GM18519 (cell line): ENCODE measurements around the gene KCNQ1OT1.

ENCODE experiments used
- ATAC-seq: cut with Tn5 transposase; IDR thresholded peaks from one replicate; pipeline ENCODE4 v1.9.1; 2021; ENCODE audit warnings: mild to moderate bottlenecking, moderate library complexity; ENCODE audit not compliant: unreplicated experiment, low FRiP score

KCNQ1OT1 gene

DNA sequence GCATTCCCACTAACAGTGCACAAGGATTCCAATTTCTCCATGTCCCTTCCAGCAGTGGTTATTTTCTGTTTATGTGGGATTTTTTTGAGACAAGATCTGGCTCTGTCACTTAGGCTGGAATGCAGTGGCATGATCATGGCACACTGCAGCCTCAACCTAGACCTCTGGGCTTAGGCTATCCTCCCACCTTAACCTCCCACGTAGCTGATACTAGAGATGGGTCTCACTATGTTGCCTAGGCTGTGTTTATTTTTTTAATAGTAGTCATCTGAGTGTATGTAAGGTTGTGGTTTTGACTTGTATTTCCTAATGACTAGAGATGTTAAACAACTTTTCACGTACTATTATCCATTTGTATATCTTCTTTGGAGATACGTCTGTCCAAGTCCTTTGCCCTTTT is 74.6 kb downstream of the KCNQ1OT1 start:
- ATAC-seq = no peak

- no peak for ATAC-seq
Observed at GRCh38 chr11:2621894-2622293, 77.9 kb downstream of the KCNQ1OT1 start.

DNA sequence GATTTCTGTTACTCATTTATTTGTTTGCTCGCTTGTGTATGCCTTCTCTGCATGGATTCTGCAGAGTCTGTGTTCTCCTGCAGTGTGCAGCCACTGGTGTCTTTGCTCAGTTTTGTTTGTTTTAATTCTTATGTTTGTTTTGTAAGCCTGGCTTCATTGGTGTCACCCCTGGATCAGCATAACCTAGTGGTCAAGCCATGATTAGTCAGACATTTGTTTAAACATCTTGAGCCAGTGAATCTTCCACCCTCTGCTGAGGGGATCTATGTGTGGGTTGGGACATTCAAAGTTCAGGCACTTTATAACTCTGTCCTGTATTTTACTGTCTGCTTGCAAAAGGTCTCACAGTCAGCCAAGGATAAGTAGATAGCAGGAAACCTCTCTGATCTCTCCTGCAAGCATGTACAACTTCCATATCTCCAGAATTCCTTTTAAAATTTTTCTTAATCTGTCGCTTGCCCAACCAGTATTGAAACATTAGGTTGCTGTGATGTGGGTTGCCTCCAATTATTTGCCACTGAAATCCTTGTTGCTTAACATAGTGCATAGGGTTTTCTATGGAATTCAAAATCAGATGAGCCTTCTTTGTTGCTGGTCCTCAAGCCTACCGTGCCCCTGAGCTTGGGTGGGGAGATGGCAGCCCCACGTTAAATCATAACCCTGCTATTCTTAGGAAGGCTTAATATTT is 86.8 kb downstream of the KCNQ1OT1 start:
- no peak for ATAC-seq

- ATAC-seq = no peak
Observed at GRCh38 chr11:2609345-2609744, 90.4 kb downstream of the KCNQ1OT1 start.

DNA sequence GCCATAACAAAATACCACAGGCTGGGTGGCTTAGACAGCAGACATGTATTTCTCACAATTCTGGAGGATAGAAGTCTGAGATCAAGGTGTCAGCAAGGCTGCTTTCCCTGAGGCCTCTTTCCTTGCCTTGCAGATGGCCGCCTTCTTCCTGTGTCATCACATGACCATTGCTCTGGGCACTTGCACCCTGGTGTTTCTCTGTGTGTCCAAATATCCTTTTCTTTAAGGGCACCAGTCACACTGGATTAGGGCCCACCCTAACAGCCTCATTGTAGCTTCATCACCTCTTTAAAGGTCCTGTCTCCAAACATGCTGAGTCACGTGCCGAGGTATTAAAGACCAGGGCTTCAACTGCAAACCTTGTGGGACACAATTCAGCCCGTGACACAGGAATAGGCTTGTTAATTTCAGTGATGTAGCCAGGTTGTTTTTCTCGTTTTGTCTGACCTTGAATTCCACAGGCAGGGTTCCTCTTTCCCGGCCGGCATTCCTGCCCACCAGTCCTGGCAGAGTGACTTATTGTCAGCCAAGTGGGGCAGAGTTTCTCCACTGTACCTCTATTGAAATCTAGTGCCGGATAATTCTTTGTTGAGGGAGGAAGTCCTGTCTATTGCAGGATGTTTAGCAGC is 100.1 kb downstream of the KCNQ1OT1 start:
- no peak for ATAC-seq

DNA sequence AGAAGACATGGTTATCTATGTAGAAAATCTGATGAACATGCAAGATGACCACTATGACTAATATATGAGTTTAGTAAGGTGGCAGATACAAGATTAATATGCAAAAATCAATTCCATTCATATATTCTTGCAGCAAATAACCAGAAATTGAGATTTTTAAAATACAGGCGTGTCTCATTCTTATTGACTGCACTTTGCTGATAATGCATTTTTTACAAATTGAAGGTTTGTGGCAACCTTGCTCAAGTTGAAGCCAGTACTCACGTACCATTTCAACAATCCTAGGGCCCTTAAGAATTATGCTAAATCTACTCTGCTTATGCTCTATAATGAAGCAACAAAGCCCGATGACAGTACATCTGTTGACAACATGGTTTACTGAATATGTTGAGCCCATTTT is 104.6 kb downstream of the KCNQ1OT1 start:
- no peak for ATAC-seq

DNA sequence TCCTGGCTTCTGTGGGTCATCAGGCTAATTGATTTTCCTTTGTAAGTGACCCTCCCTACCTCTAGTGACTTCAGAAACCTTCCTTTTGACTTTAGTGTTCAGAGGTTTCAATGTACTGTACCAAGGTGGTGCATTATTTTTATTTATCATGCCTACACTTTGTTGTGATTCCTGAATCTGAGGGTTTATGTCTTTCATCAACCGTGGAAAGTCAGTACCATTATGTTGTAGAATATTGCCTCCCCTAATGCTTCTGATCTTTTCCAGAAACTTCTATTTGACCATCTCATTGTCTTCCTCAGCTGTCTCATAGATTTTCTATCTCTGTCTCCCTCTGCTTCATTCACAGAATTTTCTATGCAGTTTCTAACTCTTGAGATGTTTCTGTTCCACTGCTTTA is 105.5 kb downstream of the KCNQ1OT1 start:
- no peak for ATAC-seq

GRCh38 chr11:2593393-2593950 is 106.3 kb downstream of the KCNQ1OT1 start:
- ATAC-seq = no peak

DNA sequence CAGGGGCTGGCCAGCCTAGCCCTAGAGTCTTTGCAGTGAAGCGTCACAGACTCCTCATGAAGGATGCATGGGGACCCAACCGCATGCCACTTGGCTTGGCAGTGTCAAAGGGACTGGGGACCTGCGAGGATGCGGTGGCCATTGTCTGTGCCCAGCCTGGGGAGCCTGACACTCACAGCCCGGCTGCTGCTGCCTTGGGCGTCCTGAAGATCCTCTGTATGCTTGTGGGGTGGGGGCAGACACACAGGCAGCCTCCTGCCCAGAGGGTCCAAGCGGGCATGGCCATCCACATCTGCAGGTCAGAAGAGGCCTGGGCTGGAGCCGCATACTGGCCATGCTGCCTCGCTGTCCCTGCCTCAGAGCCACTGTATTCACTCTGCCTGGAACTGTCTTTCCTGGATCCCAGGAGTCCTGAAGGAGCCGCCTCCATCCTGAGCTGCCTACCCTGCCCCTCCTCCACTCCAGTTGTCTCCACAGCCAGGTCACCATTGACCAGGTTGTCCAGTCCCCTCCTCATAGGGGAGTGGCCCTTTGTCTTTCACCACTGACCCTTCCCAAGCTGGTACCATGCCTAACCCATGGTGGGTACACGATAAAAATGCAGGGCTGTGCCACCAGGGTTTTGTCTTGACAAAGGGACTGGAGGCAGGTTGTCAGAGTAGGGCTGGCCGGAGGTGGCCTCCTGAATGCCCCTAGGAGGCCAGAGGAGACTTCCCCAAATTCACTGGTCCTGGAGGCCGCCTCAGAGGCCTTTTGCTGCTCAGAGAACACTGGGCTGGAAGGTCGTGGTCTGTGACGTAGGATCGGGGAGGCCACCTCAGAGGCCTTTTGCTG is 107.0 kb downstream of the KCNQ1OT1 start:
- ATAC-seq = no peak

DNA sequence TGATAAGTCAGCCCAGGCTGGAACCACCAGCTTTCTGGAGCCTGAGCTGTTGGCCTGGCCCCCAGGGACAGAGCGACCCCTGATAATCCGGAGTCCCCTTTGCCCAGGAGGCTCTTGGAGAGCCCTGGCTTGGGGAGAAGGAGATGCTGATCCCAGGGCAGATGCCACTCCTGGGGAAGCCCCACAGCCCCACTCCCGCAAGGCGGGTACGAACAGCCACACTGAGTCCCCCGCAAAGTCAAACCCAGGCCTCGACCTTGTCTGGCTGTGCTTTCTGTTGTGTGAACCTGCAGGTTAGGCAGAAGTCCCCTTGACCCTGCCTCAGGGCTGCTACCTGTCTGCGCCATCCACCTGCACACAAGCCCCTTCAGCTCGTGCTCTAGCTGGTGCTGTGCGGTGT is 108.0 kb downstream of the KCNQ1OT1 start:
- no peak for ATAC-seq

- ATAC-seq = no peak
Observed at GRCh38 chr11:2590965-2591754, 108.6 kb downstream of the KCNQ1OT1 start.

- ATAC-seq = no peak
Observed at GRCh38 chr11:2590131-2590964, 109.4 kb downstream of the KCNQ1OT1 start.

DNA sequence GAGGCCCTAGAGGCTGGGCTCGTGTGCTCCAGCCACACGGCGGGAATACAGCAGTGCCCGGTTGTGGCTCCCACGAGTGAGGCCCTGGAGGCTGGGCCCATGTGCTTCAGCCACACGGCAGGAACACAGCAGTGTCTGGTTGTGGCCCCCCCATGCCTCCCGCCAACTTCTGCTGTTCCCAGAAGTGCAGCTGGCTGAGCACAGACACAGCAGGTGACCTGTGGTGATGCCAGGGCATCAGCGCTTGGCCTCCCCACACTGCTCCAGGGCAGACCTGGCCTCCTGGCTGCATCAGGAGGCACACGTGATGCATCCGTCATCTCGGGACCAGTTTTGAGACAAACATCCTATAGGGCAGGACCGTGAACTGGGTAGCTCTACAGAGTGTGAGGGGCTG is 110.3 kb downstream of the KCNQ1OT1 start:
- ATAC-seq = no peak

DNA sequence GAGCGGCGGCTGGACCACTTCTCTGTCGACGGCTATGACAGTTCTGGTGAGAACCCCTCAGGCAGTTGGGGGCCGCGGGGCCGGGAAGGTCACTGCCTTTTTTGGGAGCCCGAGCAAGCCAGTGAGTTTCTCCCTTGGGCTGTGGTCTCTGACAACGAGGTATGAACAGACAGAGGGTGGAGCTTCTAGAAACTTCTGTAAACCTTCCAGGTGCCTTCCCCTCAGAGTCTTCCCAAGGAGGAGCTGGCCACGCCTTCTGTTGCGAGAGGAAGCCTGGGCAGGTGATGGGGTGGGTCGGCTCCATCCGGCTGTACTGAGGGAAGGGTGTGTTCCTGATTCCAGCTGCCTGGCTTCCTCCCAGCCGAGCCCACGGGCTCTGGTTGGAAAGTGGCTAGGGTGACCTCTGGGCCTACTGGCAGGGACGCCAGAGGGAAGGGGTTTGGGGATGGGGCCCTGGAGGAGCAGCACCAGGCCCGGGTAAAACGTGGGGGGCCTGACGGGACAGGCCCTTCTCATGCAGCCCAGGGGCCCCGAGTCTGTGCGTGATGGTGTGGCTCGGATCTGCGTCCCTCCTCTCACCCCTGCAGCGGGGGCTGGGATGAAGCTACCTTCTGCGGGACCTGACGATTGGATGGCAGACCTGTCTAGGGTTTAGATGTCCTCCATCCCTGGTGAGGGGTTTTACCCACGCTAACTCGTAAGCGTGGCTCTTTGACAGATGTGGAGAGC is 110.8 kb downstream of the KCNQ1OT1 start:
- ATAC-seq = no peak

- ATAC-seq = no peak
Observed at GRCh38 chr11:2587976-2588748, 111.6 kb downstream of the KCNQ1OT1 start.

DNA sequence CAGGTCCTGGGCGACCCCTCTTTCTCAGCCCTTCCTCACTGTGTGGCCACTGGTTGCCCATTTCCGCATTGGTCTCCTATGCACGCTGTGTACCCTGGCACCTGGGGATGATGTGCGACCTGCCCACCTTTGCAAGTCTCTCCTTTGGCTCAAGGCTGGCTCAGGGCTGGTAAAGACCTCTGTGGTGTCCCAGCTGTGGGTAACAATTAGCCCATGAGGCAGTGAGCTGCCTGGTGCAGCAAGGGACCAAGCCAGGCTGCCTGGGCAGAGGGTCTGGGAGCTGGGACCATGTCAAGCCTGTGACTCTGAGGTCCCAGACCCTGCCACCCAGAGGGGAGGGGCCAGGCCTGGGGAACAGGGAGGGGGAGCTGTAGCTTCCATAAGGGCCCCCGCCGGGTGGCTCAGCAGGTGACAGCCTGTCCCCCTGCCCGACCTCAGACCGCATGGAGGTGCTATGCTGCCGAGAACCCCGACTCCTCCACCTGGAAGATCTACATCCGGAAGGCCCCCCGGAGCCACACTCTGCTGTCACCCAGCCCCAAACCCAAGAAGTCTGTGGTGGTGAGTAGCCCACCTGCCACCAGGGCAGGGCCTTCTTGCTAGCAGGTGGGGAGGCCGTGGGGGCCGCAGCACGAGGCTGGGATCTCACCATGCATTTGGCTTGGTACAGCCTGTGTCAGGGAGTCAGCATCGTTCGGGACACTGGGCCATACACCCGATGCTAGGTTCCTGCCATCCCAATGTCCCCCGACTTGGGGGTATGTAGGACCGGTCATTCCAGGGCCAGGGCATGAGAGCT is 112.5 kb downstream of the KCNQ1OT1 start:
- ATAC-seq = no peak

DNA sequence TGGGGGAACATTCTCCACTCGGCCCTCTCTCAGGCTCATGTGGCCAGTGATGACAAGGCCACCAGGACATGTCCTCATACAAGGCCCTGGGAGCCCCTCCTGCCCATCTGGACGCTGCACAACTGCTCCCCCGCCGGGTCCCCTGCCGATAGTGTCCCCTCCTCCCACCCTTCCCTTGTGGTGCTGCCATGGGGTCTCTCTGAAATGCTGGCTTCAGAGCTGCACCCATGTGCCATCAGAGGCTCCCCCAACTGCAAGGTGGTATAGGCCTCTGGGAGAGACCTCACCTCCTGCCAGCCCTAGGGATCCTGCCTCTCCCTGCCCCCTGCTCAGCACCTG is 113.0 kb downstream of the KCNQ1OT1 start:
- ATAC-seq = no peak
